GM19328 (cell line): Measurements from ENCODE around the gene INPP5F.

Experiments used
- ATAC-seq: cut with Tn5 transposase; IDR thresholded peaks from one replicate; pipeline ENCODE4 v1.9.1; 2021; ENCODE audit warnings: mild to moderate bottlenecking, moderate library complexity; ENCODE audit not compliant: unreplicated experiment

The INPP5F gene

DNA sequence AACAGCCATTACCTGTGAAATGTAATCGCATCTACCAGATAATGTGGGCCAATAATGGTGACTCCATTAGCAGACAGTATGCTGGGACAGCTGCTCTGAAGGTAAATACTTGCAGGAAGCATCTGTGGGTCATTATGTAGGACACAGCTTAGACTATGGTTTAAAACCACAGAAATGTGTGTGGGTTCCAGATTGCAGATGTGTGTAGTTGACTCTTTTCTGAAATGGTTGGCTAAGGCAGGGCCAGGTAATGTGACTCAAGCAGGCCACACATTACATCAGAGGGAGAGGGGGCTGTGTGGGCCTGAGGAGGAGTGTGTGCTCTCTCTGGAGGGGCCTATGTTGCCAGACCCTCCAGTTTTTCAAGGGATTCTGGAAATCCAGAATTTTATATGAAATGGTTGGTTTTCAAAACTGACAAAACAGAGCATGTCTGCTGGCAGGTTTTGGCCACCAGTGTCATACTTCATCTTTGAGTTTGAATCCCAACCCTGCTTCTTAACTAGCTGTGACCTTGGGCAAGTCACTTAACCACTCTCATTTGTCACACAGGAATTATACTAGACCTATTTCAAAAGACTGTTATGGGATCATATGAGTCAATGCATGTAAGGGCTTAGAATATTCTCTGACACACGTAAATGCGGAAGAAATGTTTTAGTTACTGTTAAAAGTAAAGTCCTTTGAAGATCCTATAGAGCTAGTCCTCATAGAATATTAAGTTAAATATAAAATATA, 82.3 kb downstream of the INPP5F start:
- no peak for ATAC-seq

DNA sequence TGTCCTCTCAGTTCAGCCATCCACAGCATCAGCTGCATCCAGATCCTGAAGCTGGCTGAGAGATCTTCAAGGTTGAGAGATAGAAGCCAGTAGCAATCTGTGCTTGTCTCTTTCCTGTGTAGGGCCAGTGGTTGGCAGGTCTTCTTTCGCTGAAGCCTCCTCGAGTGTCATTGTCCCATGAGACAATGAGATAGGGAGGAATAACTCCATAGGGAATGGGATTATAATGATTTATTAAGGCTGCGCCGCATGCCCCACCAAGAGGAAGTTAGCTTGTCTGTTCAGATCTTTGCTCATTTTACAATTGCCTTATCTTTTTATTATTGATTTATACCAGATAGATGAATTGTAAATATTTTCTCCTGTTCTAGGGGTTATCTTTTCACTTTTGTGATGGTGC, 85.3 kb downstream of the INPP5F start:
- no peak for ATAC-seq

DNA sequence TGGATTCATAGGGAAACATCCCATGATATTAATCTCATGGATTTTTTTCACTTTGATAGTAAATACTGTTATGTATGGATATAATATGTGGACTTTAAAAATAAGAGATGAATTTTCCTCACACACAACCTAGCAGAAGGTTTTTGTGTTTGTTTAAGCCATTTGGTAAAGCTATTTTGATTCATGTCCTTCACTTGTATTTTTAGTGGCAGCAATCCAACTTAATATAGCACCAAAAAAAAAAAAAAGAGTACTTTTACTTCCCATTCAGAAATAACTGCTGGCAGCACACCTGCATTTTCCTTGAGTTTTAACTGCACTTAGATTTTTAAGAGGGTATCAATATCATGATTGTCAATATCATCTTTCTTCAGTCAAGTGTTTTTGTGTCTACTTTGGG, 86.8 kb downstream of the INPP5F start:
- no peak for ATAC-seq

DNA sequence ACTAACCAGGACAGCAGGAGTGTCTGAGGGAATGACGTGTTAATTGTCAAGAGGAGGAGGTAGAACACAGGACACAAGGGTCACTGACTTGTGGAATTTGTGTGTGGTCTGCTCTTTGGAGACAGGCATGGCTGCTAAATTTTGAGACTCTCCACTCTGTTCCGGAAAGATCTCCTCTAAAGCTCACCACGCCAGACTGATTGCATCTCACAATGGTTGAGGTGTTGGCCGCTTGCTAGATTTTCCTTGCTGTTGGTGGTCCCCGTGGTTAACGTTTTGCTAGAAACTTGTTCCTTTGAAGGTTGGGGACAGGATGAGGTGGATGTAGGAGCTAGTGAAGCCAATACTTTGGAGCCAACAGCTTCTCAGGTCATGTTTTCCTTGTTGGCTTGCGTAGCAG, 89.8 kb downstream of the INPP5F start:
- no peak for ATAC-seq

DNA sequence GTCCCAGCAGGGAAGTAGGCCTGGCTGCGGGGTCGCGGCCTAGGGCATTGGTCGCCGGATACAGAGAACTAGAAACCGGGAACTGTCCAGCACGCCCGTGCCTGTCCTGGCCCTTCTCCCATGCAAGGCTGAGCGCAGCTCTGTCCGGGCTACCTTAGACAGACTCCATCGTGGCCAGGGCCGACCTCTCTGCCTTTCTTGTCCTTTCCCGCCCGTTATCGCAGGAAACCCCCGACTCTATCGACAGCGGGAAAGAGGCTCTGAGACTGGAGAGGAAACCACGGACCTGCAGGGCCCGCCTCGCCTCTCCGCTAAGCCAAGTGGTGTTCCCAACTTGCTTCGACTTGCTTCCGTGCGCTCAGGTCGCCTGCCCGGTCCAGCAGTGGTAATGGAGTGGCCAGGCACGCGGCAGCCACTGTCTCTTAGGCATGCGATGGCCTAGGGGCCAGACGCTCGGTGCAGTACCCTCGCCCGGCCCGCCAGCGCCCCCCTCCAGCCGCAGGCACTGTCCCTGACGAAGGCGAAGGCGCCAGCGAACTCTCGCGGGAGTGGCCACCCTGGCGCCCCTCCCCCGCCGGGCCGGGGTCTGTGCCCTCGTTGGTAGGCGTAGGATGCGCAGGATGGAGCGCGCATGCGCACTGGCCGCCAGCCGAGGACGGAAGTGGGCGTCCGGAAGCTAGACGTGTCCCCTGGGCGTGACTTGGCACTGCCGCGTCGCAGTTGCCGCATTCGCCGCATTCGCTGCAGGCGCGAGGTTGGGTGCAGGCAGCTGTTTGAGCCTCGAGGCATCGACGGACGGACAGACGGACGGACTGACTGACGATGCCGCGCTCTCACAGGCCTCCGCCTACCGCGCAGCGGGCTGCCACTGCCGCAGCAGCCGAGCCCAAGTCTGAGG, 92.4 kb downstream of the INPP5F start:
- no peak for ATAC-seq

DNA sequence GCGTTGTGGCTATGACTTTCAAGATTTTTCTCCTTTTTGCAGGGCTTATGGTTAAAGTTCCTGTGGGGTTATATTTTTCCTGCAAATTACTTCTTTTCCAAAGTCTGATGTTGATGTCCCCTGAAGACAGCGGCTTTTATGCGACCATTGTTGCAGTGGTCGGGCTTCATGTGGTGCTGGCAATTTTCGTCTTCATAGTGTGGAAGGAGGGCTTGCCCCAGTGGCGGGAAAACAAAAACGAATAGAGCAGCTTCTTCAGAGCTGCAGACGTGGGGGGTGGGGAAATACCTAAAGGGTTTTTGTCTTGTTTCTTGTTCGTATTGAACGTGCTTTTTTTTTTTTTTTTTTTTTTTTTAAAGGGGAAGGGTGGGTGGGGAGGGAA, 93.0 kb downstream of the INPP5F start:
- no peak for ATAC-seq

DNA sequence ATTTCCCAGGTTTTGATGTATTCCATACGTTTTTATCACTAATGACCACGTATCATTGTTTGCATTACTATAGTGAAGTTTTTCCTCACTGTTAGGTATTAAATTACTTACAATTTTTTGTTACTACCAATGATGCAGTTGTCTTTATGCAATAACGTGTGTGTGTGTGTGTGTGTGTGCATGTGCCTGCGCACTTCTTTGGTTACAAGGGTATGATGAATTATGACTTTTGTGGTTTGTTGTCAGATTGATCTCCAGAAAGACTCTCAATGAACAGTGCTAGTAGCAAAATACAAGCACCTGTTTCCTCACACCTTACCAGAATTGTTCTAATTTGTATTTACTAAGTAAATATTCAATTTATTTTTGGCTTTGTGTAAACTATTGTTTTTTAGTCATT, 95.3 kb downstream of the INPP5F start:
- ATAC-seq, result no peak

DNA sequence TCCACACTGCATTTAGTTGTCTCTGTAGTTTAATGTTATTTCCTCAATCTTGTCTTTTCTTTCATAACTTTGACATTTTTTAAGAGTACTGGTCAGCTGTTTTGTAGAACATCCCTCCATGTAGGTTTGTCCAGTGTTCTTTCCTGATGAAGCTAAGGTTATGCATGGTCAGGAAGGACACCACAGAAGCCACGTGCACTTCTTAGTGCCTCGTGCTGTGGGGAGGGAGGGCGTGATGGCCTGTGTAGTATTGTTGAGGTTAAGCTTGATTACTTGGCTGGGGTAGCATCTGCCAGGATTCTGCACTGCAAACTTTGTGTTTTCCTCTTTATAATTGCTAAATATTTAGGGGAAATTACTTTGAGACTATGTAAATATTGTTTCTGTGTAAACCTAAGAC, 98.4 kb downstream of the INPP5F start:
- ATAC-seq, result no peak

DNA sequence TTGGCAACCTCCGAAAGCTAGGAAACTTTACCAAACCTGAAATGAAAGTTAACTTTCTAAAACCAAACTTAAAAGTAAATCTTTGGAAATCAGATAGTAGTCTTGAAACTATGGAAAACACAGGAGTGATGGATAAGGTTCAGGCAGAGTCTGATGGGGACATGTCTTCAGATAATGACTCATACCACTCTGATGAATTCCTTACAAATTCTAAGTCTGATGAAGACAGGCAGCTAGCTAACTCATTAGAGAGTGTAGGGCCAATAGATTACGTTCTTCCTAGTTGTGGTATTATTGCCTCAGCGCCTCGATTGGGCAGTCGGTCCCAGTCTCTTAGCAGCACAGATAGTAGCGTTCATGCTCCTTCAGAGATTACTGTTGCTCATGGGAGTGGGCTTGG, 100.9 kb downstream of the INPP5F start:
- ATAC-seq, result no peak

DNA sequence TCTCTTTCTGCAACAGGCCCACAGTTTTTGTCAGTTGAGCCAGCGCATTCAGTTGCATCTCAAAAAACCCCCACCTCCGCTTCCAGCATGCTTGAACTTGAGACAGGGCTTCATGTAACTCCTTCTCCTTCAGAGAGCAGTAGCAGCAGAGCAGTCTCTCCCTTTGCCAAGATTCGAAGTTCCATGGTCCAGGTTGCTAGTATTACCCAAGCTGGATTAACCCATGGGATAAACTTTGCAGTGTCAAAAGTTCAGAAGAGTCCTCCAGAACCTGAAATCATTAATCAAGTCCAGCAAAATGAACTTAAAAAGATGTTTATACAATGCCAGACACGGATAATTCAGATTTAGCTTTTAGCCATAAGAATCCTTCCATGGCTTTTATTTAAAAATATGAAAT, 101.6 kb downstream of the INPP5F start:
- ATAC-seq, result no peak

DNA sequence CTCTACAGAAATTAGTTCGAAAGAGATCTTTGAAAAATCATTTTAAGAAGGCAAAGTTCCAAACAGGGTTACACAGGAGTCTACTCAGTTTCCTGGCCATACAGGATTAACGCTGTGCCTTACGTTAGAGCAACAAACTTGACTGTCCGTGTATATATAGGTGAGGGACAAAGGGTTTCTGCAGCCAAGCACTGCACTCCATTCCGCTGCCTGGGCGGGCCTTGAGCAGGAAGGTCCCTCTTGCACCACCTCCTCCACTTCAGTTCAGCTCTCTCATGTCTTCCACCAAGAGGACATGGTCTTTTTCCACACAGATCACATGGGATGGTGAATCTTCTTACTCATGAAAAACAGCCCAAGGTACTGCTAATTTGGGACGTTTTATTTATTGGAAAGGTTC, 103.6 kb downstream of the INPP5F start:
- no peak for ATAC-seq

DNA sequence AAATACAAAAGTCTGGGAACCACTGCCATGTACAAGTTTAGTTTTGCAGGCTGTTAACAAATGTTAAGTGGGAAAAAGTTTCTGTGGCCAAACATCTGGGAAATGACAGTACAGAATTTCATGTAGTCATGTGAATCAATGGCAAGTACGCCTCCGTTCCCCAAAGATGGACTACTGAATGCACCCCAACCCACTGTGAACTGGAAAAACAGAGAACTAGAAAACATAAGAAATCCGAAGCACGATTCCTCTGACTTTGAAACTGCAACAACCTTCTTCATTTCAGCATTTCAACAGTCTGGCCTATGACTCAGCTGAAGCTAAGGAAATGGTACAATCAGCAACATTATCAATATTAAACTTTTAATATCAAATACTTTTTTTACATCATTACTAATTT, 105.0 kb downstream of the INPP5F start:
- no peak for ATAC-seq

DNA sequence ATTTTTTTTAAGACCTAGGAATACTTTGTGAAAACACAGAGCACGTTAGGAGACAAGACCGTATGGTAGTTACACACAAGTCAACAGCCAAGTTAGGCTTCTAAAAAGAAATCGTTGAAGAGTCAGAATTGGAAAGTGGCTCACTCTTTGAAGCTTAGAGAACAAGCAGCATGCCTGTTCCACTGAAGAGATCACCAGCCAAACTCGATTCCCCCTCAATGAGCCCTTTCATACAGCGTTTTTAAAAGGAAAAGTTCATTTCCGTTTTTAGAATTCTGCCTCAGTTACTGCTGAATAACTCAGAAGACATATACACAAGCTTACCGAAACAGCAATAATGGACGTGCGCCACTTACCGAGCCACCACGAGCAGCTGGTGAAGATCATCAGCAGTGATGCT, 105.8 kb downstream of the INPP5F start:
- ATAC-seq, result no peak

DNA sequence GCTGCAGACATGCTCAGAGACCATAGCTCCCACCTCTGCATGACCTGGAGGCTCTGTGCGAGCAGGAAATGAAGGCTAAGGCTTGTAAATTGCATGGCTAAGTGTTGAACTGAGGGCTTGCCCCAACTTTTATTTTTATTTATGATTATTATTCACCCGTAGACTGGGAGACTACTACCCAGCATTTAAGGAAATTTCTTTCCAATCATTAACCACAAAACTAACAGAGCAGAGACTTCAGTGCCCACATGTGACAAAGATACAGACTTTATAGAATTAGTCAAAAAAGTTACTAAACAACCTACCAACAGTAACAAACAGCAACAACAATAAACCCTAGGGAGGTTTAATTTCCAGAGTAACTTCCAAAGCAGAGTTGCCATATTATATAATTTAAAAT, 107.1 kb downstream of the INPP5F start:
- no peak for ATAC-seq

DNA sequence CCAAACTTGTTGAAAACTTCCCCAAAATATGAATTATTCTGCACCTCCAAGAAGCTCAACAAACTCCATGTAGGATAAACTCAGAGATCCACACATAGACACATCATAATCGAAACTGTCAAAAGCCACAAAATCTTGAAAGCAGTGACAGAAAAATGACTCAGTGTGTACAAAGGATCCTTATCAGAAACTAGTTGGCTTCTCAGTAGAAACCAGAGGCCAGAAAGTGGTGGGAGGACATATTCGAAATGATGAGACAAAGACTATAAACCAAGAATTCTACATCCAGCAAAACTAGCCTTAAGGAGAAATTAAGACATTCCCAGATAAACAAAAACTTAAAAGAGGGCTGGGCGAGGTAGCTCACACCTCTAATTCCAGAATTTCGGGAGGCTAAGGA, 108.3 kb downstream of the INPP5F start:
- ATAC-seq, result no peak

DNA sequence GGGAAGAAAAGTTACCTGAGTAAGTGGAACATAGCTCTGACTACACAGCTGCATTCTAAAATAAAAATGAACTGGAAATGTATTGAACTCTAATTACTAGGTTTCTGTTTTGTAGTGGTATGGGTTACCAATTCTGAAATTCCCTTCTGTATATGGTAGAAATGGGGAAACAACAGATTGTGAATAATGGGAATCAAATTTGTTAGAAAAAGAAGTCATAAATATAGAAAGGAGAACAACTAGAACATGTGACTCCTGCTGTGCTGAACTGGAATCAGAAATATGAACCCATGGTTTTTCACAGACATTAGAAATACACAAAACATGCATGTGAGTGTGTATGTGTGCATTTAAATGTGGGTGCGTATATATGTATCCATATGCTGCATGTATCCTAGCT, 119.8 kb downstream of the INPP5F start:
- ATAC-seq, result no peak

DNA sequence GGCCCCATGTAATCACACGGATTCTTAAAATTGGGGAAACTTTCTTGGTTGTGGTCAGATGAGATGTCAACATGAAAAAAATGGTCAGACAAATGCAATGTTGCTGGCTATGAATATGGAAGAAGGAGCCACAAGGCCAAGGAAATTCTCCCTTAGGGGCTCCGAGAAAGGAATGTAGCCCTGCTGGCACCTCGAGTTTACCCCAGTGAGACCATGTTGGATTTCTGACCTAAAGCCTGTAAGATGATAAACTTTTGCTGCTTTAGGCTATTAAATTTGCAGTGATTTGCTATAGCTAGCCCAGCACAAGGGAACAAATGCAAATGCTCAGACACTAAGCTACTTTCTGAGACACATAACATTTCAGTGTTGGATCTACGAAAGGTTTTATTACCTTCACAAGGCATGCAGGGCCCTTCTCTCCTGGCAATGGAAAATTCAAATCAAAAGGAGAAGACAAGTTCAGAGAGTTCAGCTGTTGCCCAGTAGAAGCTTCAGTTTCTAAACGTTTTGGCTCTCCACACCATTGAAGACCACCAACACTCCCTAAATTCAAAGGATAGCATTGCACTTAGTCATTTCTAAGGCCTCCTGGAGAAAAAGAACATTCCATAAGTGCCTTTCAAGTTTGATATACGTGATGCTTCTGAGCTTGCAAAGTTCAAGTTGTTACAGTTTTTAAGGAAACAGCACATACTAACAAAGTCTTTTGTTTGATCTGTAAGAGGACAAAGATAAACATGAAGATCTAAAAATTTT, 123.4 kb downstream of the INPP5F start:
- ATAC-seq, result no peak

DNA sequence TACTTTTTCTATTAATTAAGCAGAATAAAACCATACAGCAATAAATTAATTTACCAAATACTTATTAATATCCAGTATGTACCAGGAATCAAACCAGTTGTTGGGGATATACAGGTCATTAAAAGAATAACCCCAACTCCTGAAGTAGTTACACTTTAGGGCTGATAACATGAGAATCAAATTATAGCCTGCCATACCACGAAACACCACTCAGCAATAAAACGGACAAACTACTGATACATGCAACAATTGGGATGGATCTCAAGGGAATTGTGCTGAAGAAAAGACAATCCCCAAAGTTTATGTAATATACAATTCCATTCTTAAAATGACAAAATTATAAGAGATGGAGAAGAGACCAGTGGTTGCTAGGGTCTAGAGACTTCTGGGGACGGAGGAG, 124.1 kb downstream of the INPP5F start:
- ATAC-seq, result no peak

DNA sequence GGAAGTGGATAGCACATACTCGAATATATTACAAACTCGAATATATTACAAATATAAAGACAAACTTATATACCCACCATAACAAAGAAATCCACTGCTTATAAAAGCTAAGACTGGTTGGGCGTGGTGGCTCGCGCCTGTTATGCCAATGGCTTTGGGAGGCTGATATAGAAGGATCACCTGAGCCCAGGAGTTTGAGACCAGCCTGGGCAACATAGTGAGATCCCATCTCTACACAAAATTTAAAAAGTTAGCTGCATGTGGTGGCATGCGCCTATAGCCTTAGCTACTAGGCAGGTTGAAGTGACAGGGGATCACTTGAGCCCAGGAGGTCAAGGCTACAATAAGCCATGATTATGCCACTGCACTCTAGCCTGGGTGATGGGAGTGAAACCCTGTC, 126.4 kb downstream of the INPP5F start:
- no peak for ATAC-seq

DNA sequence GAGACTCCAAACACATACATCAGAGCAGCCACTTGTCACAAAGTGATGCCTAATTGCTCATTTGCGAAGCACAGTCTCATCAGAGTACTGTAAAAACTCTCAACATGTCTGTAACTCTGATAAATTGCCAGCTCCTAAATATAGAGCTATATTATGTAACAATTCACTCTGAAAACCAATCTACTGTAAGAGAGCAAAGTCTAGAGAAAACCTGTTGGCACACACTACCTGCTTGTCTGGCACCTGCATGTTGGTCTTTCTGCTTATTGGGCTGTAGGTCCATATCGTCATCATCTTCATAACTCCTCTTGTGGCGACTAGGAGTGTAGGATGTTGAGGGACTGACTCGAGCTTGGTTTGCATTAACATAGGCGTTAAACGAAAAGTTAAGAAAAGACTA, 127.0 kb downstream of the INPP5F start:
- no peak for ATAC-seq

DNA sequence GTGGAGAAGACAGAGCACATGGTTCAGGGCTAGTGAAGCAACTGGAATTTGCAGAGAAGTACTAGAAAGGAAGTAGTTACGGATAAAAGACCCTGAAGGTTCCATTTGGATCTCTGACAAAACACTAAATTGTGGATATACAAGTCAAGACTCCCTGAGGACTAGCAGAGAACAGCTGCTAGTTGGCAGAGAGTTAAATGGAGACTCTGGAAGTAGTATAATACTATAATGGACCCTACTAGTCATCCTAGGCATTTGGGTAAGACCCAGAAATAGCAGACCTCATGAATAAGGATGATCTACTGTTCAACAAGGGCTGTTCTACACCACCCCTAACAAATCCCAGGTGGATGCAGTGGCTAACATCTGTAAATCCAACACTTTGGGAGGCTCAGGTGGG, 127.7 kb downstream of the INPP5F start:
- no peak for ATAC-seq

DNA sequence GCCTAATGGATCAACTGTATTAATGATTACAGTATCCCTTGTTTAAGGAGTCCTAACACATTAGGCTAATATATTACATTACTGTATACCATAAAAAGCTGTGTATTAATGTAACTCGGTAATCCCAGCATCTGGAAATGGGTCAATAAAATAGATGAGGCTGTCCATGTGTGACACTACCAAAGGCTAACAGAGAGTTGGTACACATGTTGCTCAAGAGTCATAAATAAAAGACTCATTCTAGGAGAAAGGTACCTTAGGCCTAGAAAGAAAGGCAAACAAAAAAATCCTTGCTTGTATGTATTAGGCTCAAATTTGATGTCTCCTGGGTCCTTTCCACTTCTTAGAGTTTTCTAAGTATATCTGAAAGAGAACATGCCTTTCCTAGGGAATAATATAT, 132.2 kb downstream of the INPP5F start:
- no peak for ATAC-seq
